ENCODE data around the gene SLC5A6. TPM values are rescaled to one million over a fixed set of nuclear protein-coding genes. Genes with fewer than 3 reads are reported as not detected.

SLC5A6 gene
- polyA plus RNA-seq, 1 experiment = 22.0 TPM

GRCh38 chr2:27236136-27236535, 24.1 kb upstream of the SLC5A6 start:
- no peaks in the 10 kb centered on the region for H3K27me3 ChIP-seq (ENCODE audit: control insufficient read depth, insufficient read depth, low read length)
- CTCF ChIA-PET = interaction anchor here (1.0 to 1.4 kb wide), 2 partner anchors 15 to 67 kb away, joined by 3 to 7 read pairs; no protein-coding TSS in a partner anchor
- no peak overlapping the region for H3K27ac ChIP-seq (ENCODE audit: low read depth, low read length)
- no peaks in the 10 kb centered on the region; the same call in 1 of the 2 replicates for H3K9me3 ChIP-seq (ENCODE audit: control insufficient read depth, insufficient read depth, low read length)
- H3K4me3 ChIP-seq (ENCODE audit: low read depth, low read length) = no peak overlapping the region
- no peak for DNase-seq (ENCODE audit: low read depth, low spot score)
- POLR2A ChIA-PET = no interaction called here
- TF ChIP-seq CTCF (IDR thresholded peaks at IDR 0.05; ENCODE audit: low read depth, low read length) = no peak

- CTCF ChIA-PET = interaction anchor here (0.8 kb wide), 1 partner anchor 68 kb away, joined by 3 read pairs; no protein-coding TSS in a partner anchor
- no peak for TF ChIP-seq CTCF (IDR thresholded peaks at IDR 0.05; ENCODE audit: low read depth, low read length)
- no peak for DNase-seq (ENCODE audit: low read depth, low spot score)
- Histone ChIP-seq H3K4me3 (ENCODE audit: low read depth, low read length) (no peak overlapping the region), H3K27ac (ENCODE audit: low read depth, low read length) (no peak overlapping the region), H3K27me3 (ENCODE audit: control insufficient read depth, insufficient read depth, low read length) (no peaks in the 10 kb centered on the region), H3K9me3 (ENCODE audit: control insufficient read depth, insufficient read depth, low read length) (no peaks in the 10 kb centered on the region; the same call in 1 of the 2 replicates)
- POLR2A ChIA-PET = interaction anchor here (0.6 kb wide), 1 partner anchor 92 kb away, joined by 3 read pairs; no protein-coding TSS in a partner anchor
Observed at GRCh38 chr2:27233341-27233740, 21.3 kb upstream of the SLC5A6 start.

GRCh38 chr2:27231921-27232320, 19.9 kb upstream of the SLC5A6 start:
- no peak overlapping the region for H3K4me3 ChIP-seq (ENCODE audit: low read depth, low read length)
- no peaks in the 10 kb centered on the region for H3K27me3 ChIP-seq (ENCODE audit: control insufficient read depth, insufficient read depth, low read length)
- DNase-seq (ENCODE audit: low read depth, low spot score) = no peak
- no peak overlapping the region for H3K27ac ChIP-seq (ENCODE audit: low read depth, low read length)
- no peaks in the 10 kb centered on the region for H3K9me3 ChIP-seq (ENCODE audit: control insufficient read depth, insufficient read depth, low read length)
- POLR2A ChIA-PET = no interaction called here
- CTCF ChIA-PET = interaction anchor here (0.6 to 1.7 kb wide), 3 partner anchors 48 to 314 kb away, joined by 3 to 8 read pairs (median 4); no protein-coding TSS in a partner anchor
- TF ChIP-seq CTCF (IDR thresholded peaks at IDR 0.05; ENCODE audit: low read depth, low read length) = no peak

- Histone ChIP-seq H3K27ac (ENCODE audit: low read depth, low read length) (no peak overlapping the region), H3K27me3 (ENCODE audit: control insufficient read depth, insufficient read depth, low read length) (no peaks in the 10 kb centered on the region), H3K4me3 (ENCODE audit: low read depth, low read length) (no peak overlapping the region), H3K9me3 (ENCODE audit: control insufficient read depth, insufficient read depth, low read length) (no peaks in the 10 kb centered on the region)
- ChIA-PET POLR2A (no interaction called here), CTCF (no interaction called here)
- no peak for TF ChIP-seq CTCF (IDR thresholded peaks at IDR 0.05; ENCODE audit: low read depth, low read length)
- DNase-seq (ENCODE audit: low read depth, low spot score) = no peak
Observed at GRCh38 chr2:27227501-27227900, 15.4 kb upstream of the SLC5A6 start.

- no peaks in the 10 kb centered on the region for H3K9me3 ChIP-seq (ENCODE audit: control insufficient read depth, insufficient read depth, low read length)
- ChIA-PET POLR2A (interaction anchor here (0.6 kb wide), 1 partner anchor 467 kb away, joined by 5 read pairs; no protein-coding TSS in a partner anchor), CTCF (interaction anchor here (0.6 to 1.1 kb wide), 4 partner anchors 8 to 78 kb away, joined by 3 read pairs; no protein-coding TSS in a partner anchor)
- no peaks in the 10 kb centered on the region for H3K27me3 ChIP-seq (ENCODE audit: control insufficient read depth, insufficient read depth, low read length)
- H3K4me3 ChIP-seq (ENCODE audit: low read depth, low read length) = no peak overlapping the region
- no peak overlapping the region for H3K27ac ChIP-seq (ENCODE audit: low read depth, low read length)
- no peak for TF ChIP-seq CTCF (IDR thresholded peaks at IDR 0.05; ENCODE audit: low read depth, low read length)
- no peak for DNase-seq (ENCODE audit: low read depth, low spot score)
Observed at GRCh38 chr2:27225526-27225925, 13.5 kb upstream of the SLC5A6 start.

Measured in AG04450 (cell line).